PFSK-1 (cell line): ENCODE data around the gene SLC16A7.

Source experiments
- FOXP2 ChIP-seq: optimal IDR thresholded peaks from 2 replicates; pipeline ENCODE3; 2011; ENCODE audit warnings: borderline replicate concordance, control low read depth, inconsistent platforms; ENCODE audit not compliant: insufficient read depth; ENCODE audit errors: extremely low read length, extremely low read depth
- POLR2AphosphoS5 ChIP-seq: IDR thresholded peaks from 2 replicates; pipeline ENCODE4 v1.6.1; 2012; ENCODE audit warnings: low read depth, mild to moderate bottlenecking, control low read depth, low read length, moderate library complexity
- SIN3A ChIP-seq: IDR thresholded peaks from 2 replicates; pipeline ENCODE4 v1.6.1; 2012; ENCODE audit warnings: mild to moderate bottlenecking, low read length, moderate library complexity, borderline replicate concordance; ENCODE audit not compliant: insufficient read depth
- TAF1 ChIP-seq: IDR thresholded peaks from 2 replicates; pipeline ENCODE4 v1.6.1; 2012; ENCODE audit warnings: low read length, control low read depth, borderline replicate concordance; ENCODE audit not compliant: insufficient read depth
- TF ChIP-seq, protein P1 (sequence below), 2 experiments: IDR thresholded peaks; 2 replicates each; pipeline versions ENCODE4 v1.6.1 to v1.8.0; 2011 to 2012; ENCODE audit warnings: low read depth in 2 of 2, low read length in 2 of 2, control low read depth in 1 of 2, inconsistent platforms in 1 of 2, mild to moderate bottlenecking in 1 of 2, moderate library complexity in 1 of 2; ENCODE audit not compliant: insufficient read depth in 1 of 2

The SLC16A7 gene

DNA sequence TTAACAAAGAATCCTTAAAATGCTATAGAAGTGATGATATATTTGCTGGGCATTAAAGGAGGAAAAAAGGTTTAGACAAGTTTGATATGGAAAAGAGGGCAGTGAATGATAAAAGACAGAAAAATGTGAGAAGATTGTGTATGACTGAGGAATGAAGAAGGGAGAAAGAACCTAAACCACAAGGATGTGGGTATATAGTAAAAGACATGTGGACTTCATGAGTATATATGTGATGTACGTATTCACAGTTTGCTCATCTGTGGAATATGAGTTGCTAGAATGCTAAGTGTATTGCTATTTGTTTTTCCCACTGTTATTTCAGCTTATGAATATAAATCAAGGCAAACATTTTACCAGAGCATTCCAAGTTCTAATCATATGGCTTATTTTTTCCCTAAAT is 2.1 kb upstream of the SLC16A7 start:
- TF ChIP-seq TAF1 (no peak), POLR2AphosphoS5 (no peak), FOXP2 (no peak), SIN3A (no peak)
- TF ChIP-seq, protein P1, sequence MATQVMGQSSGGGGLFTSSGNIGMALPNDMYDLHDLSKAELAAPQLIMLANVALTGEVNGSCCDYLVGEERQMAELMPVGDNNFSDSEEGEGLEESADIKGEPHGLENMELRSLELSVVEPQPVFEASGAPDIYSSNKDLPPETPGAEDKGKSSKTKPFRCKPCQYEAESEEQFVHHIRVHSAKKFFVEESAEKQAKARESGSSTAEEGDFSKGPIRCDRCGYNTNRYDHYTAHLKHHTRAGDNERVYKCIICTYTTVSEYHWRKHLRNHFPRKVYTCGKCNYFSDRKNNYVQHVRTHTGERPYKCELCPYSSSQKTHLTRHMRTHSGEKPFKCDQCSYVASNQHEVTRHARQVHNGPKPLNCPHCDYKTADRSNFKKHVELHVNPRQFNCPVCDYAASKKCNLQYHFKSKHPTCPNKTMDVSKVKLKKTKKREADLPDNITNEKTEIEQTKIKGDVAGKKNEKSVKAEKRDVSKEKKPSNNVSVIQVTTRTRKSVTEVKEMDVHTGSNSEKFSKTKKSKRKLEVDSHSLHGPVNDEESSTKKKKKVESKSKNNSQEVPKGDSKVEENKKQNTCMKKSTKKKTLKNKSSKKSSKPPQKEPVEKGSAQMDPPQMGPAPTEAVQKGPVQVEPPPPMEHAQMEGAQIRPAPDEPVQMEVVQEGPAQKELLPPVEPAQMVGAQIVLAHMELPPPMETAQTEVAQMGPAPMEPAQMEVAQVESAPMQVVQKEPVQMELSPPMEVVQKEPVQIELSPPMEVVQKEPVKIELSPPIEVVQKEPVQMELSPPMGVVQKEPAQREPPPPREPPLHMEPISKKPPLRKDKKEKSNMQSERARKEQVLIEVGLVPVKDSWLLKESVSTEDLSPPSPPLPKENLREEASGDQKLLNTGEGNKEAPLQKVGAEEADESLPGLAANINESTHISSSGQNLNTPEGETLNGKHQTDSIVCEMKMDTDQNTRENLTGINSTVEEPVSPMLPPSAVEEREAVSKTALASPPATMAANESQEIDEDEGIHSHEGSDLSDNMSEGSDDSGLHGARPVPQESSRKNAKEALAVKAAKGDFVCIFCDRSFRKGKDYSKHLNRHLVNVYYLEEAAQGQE (IDR thresholded peaks at IDR 0.05; ENCODE audit: insufficient read depth in 1 of 2, low read depth in 2 of 2, low read length in 2 of 2), result no peak

DNA sequence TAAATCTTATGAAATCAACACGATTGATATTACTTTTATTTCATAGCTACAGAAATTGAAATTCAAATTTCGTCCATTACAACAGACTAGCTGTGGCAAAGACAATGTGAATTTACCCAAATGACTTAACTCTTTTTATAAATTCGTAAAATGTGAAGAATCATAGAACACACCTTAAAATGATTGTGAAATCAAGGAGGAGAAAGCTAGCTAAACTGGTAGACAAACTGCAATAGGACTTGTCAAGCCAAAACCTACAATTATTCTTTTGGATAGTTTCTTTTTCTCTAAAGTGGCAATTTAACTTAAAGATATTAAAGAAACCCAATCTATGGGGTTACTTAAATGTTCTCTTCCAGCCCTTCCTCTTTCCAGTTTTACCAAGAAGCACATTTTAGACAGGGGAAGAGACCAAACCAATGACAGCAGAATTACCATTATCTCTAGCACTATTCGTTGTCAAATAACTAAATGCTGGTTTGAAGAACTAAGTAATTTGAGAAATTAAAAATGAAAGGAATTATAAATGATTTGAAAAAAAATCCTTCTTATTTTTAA is 807 bp upstream of the SLC16A7 start:
- no peak for TF ChIP-seq TAF1
- no peak for TF ChIP-seq SIN3A
- TF ChIP-seq FOXP2, result no peak
- TF ChIP-seq POLR2AphosphoS5, result no peak
- TF ChIP-seq, protein P1 (IDR thresholded peaks at IDR 0.05; ENCODE audit: insufficient read depth in 1 of 2, low read depth in 2 of 2, low read length in 2 of 2), result no peak

DNA sequence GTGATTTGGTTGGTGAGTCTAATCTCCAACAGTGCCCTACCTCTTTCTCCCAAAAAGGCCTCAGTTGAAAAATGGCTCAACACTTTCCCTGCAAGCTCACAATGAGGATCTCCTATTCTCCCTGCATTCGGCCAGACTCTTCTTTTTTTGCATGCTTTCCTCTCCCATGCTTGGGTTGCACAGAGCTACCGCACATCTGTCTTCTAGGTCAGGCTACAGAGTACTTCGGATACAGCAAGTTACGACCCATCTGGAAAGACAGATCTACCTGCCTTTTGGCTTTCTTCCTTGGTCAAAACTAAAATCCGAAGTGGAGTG is 305 bp upstream of the SLC16A7 start:
- TF ChIP-seq TAF1, result no peak
- no peak for TF ChIP-seq SIN3A
- no peak for TF ChIP-seq FOXP2
- TF ChIP-seq POLR2AphosphoS5, result no peak
- TF ChIP-seq, protein P1 (IDR thresholded peaks at IDR 0.05; ENCODE audit: insufficient read depth in 1 of 2, low read depth in 2 of 2, low read length in 2 of 2), result no peak

DNA sequence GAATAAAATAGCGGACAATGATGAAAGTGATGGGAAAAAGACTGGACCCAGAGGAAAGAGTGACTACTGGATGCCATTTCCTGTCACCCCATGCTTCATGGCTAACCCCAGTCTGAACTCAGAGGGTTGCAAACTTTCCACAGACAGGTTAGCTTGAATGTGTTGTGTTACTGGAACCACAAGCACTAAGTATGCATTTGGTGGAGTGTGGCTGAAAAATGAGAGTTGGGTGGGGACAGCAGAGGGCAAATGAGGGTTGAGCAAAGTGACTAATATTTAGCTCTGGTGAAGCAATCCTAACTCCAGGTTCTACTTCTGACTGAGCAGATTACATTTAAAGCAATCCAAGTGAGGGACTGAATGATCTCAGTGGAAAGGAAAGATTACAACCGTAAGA is 1.6 kb downstream of the SLC16A7 start:
- TF ChIP-seq, protein P1 (IDR thresholded peaks at IDR 0.05; ENCODE audit: insufficient read depth in 1 of 2, low read depth in 2 of 2, low read length in 2 of 2), result no peak
- TF ChIP-seq TAF1 (no peak), SIN3A (no peak)

DNA sequence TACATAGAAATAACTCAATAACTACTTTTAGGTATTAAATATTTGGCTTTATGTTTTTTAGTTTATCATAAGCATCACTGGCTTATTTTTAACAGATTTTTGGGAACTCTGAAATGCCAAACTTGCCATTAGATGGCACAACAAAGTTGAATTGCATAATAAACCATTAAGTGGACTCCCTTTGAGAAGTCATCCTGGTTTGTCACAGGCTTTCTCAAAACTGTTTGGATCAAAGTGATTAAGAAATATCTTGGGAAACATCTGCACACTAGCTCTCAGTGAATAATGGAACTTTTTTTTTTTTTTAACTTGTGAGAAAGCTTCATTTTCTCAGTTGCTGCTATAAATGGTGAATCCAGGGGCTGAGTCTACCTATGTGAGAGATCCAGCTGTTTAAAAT is 4.3 kb downstream of the SLC16A7 start:
- no peak for TF ChIP-seq TAF1
- TF ChIP-seq FOXP2, result no peak
- no peak for TF ChIP-seq SIN3A
- TF ChIP-seq, protein P1 (IDR thresholded peaks at IDR 0.05; ENCODE audit: insufficient read depth in 1 of 2, low read depth in 2 of 2, low read length in 2 of 2), result no peak
- no peak for TF ChIP-seq POLR2AphosphoS5
